RWPE1 (cell line): ENCODE data around the gene C3AR1.

Experiments used
- CTCF ChIA-PET: fragments of 350-600 bp; sonication (Branson Sonifier 250); formaldehyde crosslinking; extraction: SDS; loops from one replicate; lab custom pipeline; 2021; lab: Yijun Ruan, JAX
- POLR2A ChIA-PET: fragments of 400-600 bp; formaldehyde crosslinking; extraction: SDS; loops from one replicate; lab custom pipeline; 2020; ENCODE audit warnings: antibody characterized with exemption; ENCODE audit not compliant: low non-redundant PET; lab: Yijun Ruan, JAX
- DNase-seq: peaks from one replicate; pipeline ENCODE4 v3.0.0; 2012; ENCODE audit warnings: low spot score
- H3K27ac ChIP-seq: fragments of 450-650 bp; 2 replicates; pipeline ENCODE4 v1.5.1; 2017
- TF ChIP-seq, protein P1 (sequence below): fragments of 450-650 bp; conservative IDR thresholded peaks from 2 replicates; pipeline ENCODE4 v1.5.1; 2017; ENCODE audit warnings: low read depth, mild to moderate bottlenecking

The C3AR1 gene

DNA sequence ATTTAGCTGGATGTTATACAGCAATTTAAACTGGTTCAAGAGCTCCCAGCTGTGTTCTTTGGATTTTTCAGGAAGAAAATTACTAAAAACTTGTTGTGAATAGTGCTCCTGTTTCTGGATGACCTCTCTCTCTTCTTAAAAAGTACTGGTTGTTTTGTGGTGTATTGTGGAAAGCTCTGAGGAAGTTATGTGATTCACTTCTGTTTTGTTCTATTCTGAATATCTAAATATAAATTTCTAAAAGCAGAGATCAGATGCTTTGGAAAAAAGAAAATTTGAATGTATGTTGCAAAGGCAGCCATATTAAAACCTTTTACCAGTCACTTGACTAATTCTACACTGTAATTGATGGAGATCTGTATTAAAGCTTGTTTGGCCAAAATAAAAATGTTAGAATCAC is 3.4 kb upstream of the C3AR1 start:
- TF ChIP-seq, protein P1, sequence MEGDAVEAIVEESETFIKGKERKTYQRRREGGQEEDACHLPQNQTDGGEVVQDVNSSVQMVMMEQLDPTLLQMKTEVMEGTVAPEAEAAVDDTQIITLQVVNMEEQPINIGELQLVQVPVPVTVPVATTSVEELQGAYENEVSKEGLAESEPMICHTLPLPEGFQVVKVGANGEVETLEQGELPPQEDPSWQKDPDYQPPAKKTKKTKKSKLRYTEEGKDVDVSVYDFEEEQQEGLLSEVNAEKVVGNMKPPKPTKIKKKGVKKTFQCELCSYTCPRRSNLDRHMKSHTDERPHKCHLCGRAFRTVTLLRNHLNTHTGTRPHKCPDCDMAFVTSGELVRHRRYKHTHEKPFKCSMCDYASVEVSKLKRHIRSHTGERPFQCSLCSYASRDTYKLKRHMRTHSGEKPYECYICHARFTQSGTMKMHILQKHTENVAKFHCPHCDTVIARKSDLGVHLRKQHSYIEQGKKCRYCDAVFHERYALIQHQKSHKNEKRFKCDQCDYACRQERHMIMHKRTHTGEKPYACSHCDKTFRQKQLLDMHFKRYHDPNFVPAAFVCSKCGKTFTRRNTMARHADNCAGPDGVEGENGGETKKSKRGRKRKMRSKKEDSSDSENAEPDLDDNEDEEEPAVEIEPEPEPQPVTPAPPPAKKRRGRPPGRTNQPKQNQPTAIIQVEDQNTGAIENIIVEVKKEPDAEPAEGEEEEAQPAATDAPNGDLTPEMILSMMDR, result no peak
- POLR2A ChIA-PET, result no interaction called here
- CTCF ChIA-PET, result interaction anchor here (0.5 kb wide), 1 partner anchor 9 kb away, joined by 3 read pairs; no protein-coding TSS in a partner anchor
- no peak overlapping the region for H3K27ac ChIP-seq
- DNase-seq, result no peak

DNA sequence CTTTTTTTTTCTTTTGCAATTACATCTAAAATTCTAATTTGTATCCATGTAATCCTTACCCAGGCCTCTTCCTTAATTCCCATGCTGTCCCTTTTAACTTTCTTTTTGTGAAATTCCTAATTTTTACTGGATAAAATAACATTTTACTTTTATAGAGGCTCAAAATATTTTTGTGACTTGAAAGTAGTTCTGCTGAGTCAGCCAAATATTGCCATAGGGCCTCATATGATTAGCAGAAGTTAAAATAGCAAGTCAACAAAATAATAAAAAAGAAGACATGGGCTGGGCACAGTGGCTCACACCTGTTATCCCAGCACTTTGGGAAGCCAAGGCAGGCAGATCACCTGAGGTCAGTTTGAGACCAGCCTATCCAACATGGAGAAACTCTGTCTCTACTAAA is 2.0 kb downstream of the C3AR1 start:
- no peak overlapping the region for H3K27ac ChIP-seq
- CTCF ChIA-PET, result no interaction called here
- TF ChIP-seq, protein P1, result no peak
- POLR2A ChIA-PET, result no interaction called here
- DNase-seq, result no peak

DNA sequence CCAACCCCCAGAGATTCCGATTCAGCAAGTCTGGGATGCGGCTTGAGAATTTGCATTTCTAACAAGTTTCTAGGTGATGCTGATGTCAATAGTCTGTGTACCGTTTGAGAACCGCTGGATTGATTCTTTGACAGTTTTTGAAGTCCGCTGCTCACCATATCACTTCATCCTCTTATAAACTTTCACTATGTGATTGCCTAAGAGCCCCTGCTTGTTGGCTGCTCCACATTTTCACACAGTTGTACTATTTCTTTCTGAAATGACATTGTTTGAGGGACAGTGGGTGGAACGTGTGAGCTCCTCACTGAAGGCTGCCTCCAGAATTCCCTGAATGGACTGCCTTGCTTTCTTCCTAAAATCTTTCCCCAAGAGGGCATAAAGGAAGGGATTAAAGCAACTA is 7.7 kb downstream of the C3AR1 start:
- no peak for DNase-seq
- ChIA-PET CTCF (interaction anchor here (1.0 kb wide), 1 partner anchor 13 kb away, joined by 5 read pairs; no protein-coding TSS in a partner anchor), POLR2A (no interaction called here)
- H3K27ac ChIP-seq, result no peak overlapping the region
- TF ChIP-seq, protein P1, result no peak

DNA sequence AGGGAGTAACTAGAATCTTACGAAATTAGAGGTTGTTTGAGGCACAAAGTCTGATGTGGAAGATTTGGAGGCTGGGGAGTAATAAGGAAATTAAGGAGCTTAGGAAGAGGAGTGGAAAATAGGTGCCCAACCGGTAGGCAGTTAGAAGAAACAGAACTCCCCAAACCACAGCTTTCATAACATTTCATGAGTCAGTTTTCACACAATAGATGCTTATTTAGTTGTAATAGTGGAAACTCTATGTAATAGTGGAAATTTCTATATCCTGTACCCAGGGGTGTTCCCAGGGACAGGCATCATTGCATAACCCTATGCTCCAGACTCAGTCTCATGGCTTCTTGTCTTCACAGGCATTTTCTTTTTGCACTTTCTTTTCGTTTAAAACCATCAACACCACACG is 8.3 kb downstream of the C3AR1 start:
- DNase-seq, result no peak
- POLR2A ChIA-PET, result no interaction called here
- CTCF ChIA-PET, result interaction anchor here (1.0 kb wide), 1 partner anchor 12 kb away, joined by 5 read pairs; no protein-coding TSS in a partner anchor
- TF ChIP-seq, protein P1, result no peak
- H3K27ac ChIP-seq, result no peak overlapping the region

DNA sequence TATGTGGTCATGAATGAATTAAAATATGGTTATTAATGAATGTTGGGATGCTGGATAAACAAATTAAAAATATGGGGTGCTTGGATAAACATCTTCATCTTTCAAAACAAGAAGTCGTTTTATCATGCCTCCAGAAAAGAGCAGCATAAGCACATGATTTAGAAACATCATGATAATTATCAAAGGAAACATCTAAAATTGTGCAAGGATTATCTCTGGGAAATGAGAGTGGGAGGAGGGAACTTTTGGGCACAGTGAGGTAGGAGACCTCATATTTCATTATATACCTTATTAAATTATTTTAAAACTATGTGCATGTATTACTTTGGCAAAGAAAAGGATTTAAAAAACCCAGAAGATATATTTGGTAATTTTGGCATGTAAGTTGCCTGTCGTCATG is 8.9 kb downstream of the C3AR1 start:
- no peak for DNase-seq
- no peak overlapping the region for H3K27ac ChIP-seq
- ChIA-PET POLR2A (no interaction called here), CTCF (interaction anchor here (1.0 kb wide), 1 partner anchor 12 kb away, joined by 5 read pairs; no protein-coding TSS in a partner anchor)
- TF ChIP-seq, protein P1, result no peak

DNA sequence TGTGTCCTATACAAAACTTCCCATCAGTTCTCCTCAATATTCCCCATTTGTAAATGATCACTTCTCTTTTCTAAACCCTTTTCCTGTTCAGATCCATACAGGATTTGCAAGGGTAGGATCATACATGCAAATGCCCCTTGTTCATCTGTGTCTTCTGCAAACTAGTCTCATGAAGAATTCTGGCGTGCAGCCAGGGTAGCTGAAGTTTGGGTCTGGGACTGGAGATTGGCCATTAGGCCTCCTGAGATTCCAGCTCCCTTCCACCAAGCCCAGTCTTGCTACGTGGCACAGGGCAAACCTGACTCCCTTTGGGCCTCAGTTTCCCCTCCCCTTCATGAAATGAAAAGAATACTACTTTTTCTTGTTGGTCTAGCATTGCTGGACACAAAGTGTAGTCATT is 11.3 kb downstream of the C3AR1 start:
- no peak overlapping the region for H3K27ac ChIP-seq
- ChIA-PET POLR2A (no interaction called here), CTCF (no interaction called here)
- TF ChIP-seq, protein P1, result no peak
- DNase-seq, result no peak
